Fibroblast of pulmonary artery (primary cell): ENCODE data around the gene TTBK2.

Experiments
- DNase-seq: peaks from one replicate; pipeline ENCODE4 v3.0.0-alpha.2; 2010; ENCODE audit warnings: low read depth
- H3K4me3 ChIP-seq: replicated peaks from 2 replicates; pipeline ENCODE4 v1.5.1; 2011; ENCODE audit warnings: low read depth, mild to moderate bottlenecking, control low read depth, low read length, moderate library complexity
- TF ChIP-seq, protein P1 (sequence below): IDR thresholded peaks from 2 replicates; pipeline ENCODE4 v1.5.1; 2011; ENCODE audit warnings: mild to moderate bottlenecking, control low read depth, low read length, inconsistent platforms; ENCODE audit errors: missing control alignments

Gene TTBK2

DNA sequence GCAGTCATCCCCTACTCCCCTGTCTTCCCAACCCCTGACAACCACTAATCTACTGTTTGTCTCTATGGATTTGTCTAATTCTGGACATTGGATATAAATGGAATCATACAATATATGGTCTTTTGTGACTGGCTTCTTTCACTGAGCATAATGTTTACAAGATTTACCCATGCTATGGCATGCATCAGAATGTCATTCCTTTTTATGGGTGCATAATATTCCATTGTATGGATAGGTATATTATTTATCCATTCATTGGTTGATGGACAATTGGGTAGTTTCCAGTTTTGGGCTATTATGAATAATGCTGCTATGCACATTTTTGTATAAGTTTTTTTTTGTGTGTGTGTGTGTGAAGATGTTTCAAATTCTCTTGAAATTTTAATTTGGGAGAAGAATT, 16.6 kb upstream of the TTBK2 start:
- no peak overlapping the region for H3K4me3 ChIP-seq
- TF ChIP-seq, protein P1, sequence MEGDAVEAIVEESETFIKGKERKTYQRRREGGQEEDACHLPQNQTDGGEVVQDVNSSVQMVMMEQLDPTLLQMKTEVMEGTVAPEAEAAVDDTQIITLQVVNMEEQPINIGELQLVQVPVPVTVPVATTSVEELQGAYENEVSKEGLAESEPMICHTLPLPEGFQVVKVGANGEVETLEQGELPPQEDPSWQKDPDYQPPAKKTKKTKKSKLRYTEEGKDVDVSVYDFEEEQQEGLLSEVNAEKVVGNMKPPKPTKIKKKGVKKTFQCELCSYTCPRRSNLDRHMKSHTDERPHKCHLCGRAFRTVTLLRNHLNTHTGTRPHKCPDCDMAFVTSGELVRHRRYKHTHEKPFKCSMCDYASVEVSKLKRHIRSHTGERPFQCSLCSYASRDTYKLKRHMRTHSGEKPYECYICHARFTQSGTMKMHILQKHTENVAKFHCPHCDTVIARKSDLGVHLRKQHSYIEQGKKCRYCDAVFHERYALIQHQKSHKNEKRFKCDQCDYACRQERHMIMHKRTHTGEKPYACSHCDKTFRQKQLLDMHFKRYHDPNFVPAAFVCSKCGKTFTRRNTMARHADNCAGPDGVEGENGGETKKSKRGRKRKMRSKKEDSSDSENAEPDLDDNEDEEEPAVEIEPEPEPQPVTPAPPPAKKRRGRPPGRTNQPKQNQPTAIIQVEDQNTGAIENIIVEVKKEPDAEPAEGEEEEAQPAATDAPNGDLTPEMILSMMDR, result no peak
- no peak for DNase-seq

DNA sequence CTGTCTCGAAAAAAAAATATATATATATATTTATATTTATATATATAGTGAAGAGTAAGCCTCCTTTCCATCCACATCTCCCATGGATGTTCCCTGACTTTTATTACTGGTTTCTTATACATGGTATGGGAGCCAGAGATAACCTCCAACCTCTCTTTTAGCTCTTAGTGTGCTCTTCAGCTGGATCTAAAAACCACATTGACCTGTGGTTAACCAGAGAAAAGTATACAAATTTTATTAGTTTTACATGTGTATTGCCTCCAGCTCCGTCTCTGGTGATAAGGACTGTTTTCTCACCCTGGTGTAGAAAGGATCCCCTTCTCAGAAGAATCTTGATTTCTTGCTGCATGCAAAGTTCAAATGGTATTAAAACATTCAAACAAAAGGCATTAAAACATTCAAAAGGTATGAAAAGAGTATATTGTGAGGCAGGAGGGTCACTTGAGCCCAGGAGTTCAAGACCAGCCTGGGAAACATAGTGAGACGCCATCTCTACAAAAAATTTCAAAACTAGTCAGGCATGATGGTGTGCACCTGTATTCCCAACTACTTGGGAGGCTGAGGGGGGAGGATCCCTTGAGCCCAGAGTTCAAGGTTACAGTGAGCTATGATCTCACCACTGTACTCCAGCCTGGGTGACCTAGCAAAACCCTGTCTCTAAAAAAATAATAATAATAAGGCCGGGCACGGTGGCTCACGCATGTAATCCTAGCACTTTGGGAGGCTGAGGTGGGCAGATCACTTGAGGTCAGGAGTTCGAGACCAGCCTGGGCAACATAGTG, 13.5 kb upstream of the TTBK2 start:
- no peak for DNase-seq
- TF ChIP-seq, protein P1, result no peak
- no peak overlapping the region for H3K4me3 ChIP-seq

DNA sequence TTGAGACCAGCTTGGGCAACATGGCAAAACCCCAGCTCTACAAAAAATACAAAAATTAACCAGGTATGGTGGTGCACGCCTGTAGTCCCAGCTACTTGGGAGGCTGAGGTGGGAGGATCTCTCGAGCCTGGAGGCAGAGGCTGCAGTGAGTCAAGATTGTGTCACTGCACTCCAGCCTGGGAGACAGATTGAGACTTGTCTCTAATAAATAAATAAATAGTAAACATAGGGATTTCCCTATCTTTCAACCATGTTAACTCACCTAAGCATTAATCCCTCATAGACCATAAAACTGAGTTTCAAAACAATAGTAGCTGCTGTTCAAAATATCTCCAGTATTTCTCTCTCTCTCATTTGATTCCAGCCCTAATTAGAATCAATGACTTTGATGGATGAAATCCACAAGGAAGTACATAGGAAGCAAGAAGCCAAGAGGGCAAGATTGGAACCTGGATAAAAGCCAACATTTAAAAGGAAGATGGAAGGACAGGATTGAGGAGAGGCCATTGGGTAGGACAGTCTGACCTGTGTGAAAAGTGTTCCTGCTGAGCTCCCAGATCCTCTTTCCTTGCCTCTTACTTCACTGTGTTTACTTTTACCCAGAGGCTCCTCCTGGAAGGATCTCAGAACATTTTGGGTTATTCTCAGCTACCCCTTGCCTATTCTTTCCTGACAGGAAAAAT, 12.4 kb upstream of the TTBK2 start:
- TF ChIP-seq, protein P1, result no peak
- no peak for DNase-seq
- H3K4me3 ChIP-seq, result no peak overlapping the region

DNA sequence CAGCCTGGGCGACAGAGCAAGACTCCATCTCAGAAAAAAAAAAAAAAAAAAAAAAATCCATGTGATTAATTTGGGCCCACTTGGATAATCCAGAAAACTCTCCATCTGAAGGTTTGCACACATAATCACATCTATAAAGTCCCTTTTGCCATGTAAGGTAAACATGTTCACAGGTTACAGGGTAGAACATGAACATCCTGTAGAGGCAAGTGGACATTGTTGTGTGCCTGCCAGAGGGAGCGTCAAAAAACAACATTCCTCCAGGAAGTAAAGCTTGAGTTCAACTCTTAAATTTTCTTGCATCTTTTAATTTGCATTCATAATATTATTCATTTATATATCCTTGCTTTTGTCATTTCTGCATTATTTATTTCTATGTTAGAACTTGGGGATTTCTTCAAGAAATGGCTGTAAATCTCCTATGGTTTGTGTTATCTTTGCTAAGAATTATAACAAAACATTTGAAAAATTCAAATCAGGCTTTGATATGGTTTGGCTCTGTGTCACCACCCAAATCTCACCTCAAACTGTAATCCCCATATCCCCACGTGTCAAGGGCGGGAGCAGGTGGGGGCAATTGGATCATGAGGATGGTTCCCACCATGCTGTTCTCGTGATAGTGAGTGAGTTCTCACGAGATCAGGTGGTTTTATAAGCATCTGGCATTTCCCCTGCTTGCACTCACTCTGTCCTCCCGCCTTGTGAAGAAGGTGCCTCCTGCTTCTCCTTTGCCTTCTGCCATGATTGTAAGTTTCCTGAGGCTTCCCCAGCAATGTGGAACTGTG, 11.3 kb upstream of the TTBK2 start:
- TF ChIP-seq, protein P1, result no peak
- DNase-seq, result no peak
- H3K4me3 ChIP-seq, result no peak overlapping the region

DNA sequence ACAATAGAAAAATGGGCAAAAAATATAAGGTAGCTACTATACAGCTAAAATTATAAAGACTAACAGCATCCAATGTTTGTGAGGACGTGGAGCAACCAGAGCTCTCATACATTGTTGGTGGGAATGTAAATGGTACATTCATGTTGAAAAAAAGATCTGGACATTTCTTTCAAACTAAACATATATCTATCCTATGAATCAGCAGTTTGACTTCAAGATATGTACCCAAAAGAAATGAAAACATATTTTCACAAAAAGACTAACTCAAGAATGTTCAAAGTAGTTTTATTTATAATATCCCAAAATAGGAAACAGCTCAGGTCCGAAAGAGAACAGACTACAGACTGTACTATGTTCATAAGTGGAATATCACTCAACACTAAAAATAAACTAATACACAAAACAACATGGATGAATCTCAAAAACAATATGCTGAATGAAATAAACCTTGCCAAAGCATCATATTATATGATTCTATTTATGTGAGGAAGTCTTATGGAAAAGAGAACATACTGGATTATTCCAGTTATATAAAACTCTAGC, 8.8 kb upstream of the TTBK2 start:
- DNase-seq, result no peak
- TF ChIP-seq, protein P1, result no peak

DNA sequence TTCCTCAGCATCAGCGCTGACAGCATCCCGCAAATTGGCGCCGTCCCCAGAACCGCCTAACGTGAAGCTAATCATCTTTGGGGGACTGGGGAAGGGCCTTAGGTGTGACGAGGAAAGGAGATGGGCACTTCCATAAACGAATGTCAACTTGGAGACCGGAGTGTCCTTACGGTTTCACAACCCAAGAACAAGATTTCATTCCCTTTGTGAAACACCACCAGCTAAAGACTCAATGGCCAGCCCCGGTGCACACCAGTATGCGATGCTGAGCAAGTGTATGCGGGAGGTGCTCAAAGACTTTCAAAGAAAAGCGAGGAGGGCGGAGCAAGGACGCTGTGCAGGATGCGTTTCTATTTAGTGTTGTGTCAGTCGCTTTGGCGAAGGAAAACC, 759 bp upstream of the TTBK2 start:
- TF ChIP-seq, protein P1, result no peak
- peak overlapping the region; percentile 84 for H3K4me3 ChIP-seq
- peak; percentile 25 for DNase-seq

More for the DNA sequence above, 8.8 kb upstream of the TTBK2 start:
- no peak overlapping the region for H3K4me3 ChIP-seq
